Measurements from ENCODE around the gene ST3GAL4. TPM values are rescaled to one million over a fixed set of nuclear protein-coding genes. Genes with fewer than 3 reads are reported as not detected.

ST3GAL4 gene
- total RNA-seq, 4 donors from 2014 or later = 42.1 to 56.2 (median 47.2) TPM

GRCh38 chr11:126328938-126329643 lies 26.4 kb upstream of the ST3GAL4 start:
- Histone ChIP-seq H3K4me3 (no peak overlapping the region), H3K4me1 (peaks cover 0 to 20% (median 3%) of the 10 kb centered on the region in 3 donors), H3K9me3 (no peaks in the 10 kb centered on the region), H3K27me3 (no peaks in the 10 kb centered on the region), H3K27ac (no peak overlapping the region), H3K36me3 (peaks cover 0 to 23% of the 10 kb centered on the region in 2 donors)
- WGBS, 2 donors (ENCODE audit: low coverage in 1 of 2) = 77 to 100% methylated on average over 1 to 3 of the region's 9 CpGs
- TF ChIP-seq EP300 (IDR thresholded peaks at IDR 0.05) (no peak), POLR2AphosphoS5 (IDR thresholded peaks at IDR 0.05) (no peak), POLR2A (IDR thresholded peaks at IDR 0.05) (no peak)
- no peak for ATAC-seq

- WGBS, 2 donors (ENCODE audit: low coverage in 1 of 2) = 87 to 100% methylated on average over 1 to 11 of the region's 11 CpGs
- H3K27ac ChIP-seq = no peak overlapping the region
- no peak for ATAC-seq
- no peak for TF ChIP-seq POLR2A (IDR thresholded peaks at IDR 0.05)
- TF ChIP-seq, protein P1, sequence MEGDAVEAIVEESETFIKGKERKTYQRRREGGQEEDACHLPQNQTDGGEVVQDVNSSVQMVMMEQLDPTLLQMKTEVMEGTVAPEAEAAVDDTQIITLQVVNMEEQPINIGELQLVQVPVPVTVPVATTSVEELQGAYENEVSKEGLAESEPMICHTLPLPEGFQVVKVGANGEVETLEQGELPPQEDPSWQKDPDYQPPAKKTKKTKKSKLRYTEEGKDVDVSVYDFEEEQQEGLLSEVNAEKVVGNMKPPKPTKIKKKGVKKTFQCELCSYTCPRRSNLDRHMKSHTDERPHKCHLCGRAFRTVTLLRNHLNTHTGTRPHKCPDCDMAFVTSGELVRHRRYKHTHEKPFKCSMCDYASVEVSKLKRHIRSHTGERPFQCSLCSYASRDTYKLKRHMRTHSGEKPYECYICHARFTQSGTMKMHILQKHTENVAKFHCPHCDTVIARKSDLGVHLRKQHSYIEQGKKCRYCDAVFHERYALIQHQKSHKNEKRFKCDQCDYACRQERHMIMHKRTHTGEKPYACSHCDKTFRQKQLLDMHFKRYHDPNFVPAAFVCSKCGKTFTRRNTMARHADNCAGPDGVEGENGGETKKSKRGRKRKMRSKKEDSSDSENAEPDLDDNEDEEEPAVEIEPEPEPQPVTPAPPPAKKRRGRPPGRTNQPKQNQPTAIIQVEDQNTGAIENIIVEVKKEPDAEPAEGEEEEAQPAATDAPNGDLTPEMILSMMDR (IDR thresholded peaks at IDR 0.05) = no peak
- TF ChIP-seq POLR2AphosphoS5 (IDR thresholded peaks at IDR 0.05) = no peak
- TF ChIP-seq EP300 (IDR thresholded peaks at IDR 0.05) = no peak
- no peak overlapping the region for H3K4me3 ChIP-seq
- H3K36me3 ChIP-seq = peaks cover 0 to 23% of the 10 kb centered on the region in 2 donors
- H3K9me3 ChIP-seq = no peaks in the 10 kb centered on the region
- no peaks in the 10 kb centered on the region for H3K27me3 ChIP-seq
- peaks cover 0 to 20% (median 3%) of the 10 kb centered on the region in 3 donors for H3K4me1 ChIP-seq
Observed at GRCh38 chr11:126329644-126330211, 25.8 kb upstream of the ST3GAL4 start.

GRCh38 chr11:126331286-126331685 lies 24.2 kb upstream of the ST3GAL4 start:
- H3K9me3 ChIP-seq = no peaks in the 10 kb centered on the region
- peaks cover 0 to 32% of the 10 kb centered on the region in 2 donors for H3K36me3 ChIP-seq
- TF ChIP-seq EP300 (IDR thresholded peaks at IDR 0.05) = no peak
- TF ChIP-seq, protein P1 (IDR thresholded peaks at IDR 0.05) = no peak
- no peak for TF ChIP-seq POLR2AphosphoS5 (IDR thresholded peaks at IDR 0.05)
- no peak for TF ChIP-seq POLR2A (IDR thresholded peaks at IDR 0.05)
- no peak overlapping the region for H3K4me3 ChIP-seq
- peaks cover 0 to 28% (median 3%) of the 10 kb centered on the region in 3 donors for H3K4me1 ChIP-seq
- no CpG with 5 or more reads among the region's 13 CpGs for WGBS, 2 donors (ENCODE audit: low coverage in 1 of 2)
- ATAC-seq = no peak
- no peaks in the 10 kb centered on the region for H3K27me3 ChIP-seq
- H3K27ac ChIP-seq = no peak overlapping the region

GRCh38 chr11:126332221-126332711 lies 23.2 kb upstream of the ST3GAL4 start:
- Histone ChIP-seq H3K36me3 (peaks cover 0 to 32% of the 10 kb centered on the region in 2 donors), H3K27ac (peak overlapping the region in 2 of 4 donors; percentile 16 to 29), H3K4me3 (no peak overlapping the region), H3K4me1 (peaks cover 0 to 28% (median 3%) of the 10 kb centered on the region in 3 donors), H3K9me3 (no peaks in the 10 kb centered on the region), H3K27me3 (no peaks in the 10 kb centered on the region)
- WGBS, 2 donors (ENCODE audit: low coverage in 1 of 2) = 21 to 60% methylated on average over 1 to 2 of the region's 5 CpGs
- peak; percentile 79 for ATAC-seq
- no peak for TF ChIP-seq POLR2AphosphoS5 (IDR thresholded peaks at IDR 0.05)
- TF ChIP-seq, protein P1 (IDR thresholded peaks at IDR 0.05) = no peak
- TF ChIP-seq POLR2A (IDR thresholded peaks at IDR 0.05) = no peak
- TF ChIP-seq EP300 (IDR thresholded peaks at IDR 0.05) = no peak

DNA sequence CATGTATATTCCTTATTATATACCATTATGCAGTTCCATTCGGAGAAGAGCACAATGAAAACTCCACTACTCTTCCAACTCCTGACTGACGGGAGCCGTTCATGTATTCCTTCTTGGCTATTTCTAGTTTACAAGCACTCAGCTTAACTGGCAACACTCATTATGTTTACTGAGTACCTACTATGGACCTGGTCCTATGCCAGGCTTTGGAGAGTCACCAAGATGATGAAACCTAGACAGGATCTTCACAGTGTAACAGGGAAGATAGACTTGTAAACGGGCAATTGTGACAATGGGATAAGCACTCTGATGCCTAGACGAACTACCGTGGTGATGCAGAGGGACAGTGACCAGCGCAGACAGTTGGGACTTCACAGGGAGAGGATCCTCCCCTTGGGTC lies 22.3 kb upstream of the ST3GAL4 start:
- Histone ChIP-seq H3K36me3 (peaks cover 0 to 32% of the 10 kb centered on the region in 2 donors), H3K4me3 (no peak overlapping the region), H3K9me3 (no peaks in the 10 kb centered on the region), H3K27ac (no peak overlapping the region), H3K27me3 (no peaks in the 10 kb centered on the region), H3K4me1 (peaks cover 0 to 31% (median 3%) of the 10 kb centered on the region in 3 donors)
- TF ChIP-seq EP300 (IDR thresholded peaks at IDR 0.05) (no peak), POLR2AphosphoS5 (IDR thresholded peaks at IDR 0.05) (no peak), POLR2A (IDR thresholded peaks at IDR 0.05) (no peak)
- TF ChIP-seq, protein P1 (IDR thresholded peaks at IDR 0.05) = no peak
- no peak for ATAC-seq
- WGBS, 2 donors (ENCODE audit: low coverage in 1 of 2) = 90 to 91% methylated on average over 2 to 4 of the region's 7 CpGs
